H1 (cell line): Measurements from ENCODE around the gene MXI1. TPM values are rescaled to one million over a fixed set of nuclear protein-coding genes. Genes with fewer than 3 reads are reported as not detected.

Experiments used
- EP300 ChIP-seq, 2 experiments: IDR thresholded peaks; 1 replicate in 1 of 2; 2 replicates in 1 of 2; pipeline ENCODE4 v1.6.1; 2011 to 2012; ENCODE audit warnings: low read depth in 2 of 2, low read length in 2 of 2, mild to moderate bottlenecking in 2 of 2, borderline replicate concordance in 1 of 2, inconsistent platforms in 1 of 2, moderate library complexity in 1 of 2
- GABPA ChIP-seq: IDR thresholded peaks from 2 replicates; pipeline ENCODE4 v1.6.1; 2011; ENCODE audit warnings: mild to moderate bottlenecking, low read length, moderate library complexity, borderline replicate concordance; ENCODE audit not compliant: insufficient read depth
- HDAC2 ChIP-seq, 2 experiments: fragments of 300-600 bp in 1 of 2; sonication (generic) in 1 of 2; IDR thresholded peaks; 2 replicates each; pipeline ENCODE4 v1.6.1; 2011 to 2012; ENCODE audit warnings: low read depth in 2 of 2, low read length in 2 of 2, mild to moderate bottlenecking in 2 of 2, moderate library complexity in 2 of 2, borderline replicate concordance in 1 of 2, inconsistent platforms in 1 of 2
- HDAC6 ChIP-seq: IDR thresholded peaks from one replicate; pipeline ENCODE4 v1.7.1; 2012; ENCODE audit warnings: low read depth, mild to moderate bottlenecking, inconsistent platforms, low read length, moderate library complexity
- JUN ChIP-seq: IDR thresholded peaks from 2 replicates; pipeline ENCODE4 v1.6.1; 2011; ENCODE audit warnings: low read depth, mild to moderate bottlenecking, improper control_type of control experiment, low read length
- JUND ChIP-seq: IDR thresholded peaks from 2 replicates; pipeline ENCODE4 v1.6.1; 2011; ENCODE audit warnings: mild to moderate bottlenecking, improper control_type of control experiment, low read length
- KDM4A ChIP-seq: IDR thresholded peaks from one replicate; pipeline ENCODE4 v1.7.1; 2012; ENCODE audit warnings: low read depth, mild to moderate bottlenecking, moderate library complexity, low read length, inconsistent platforms; ENCODE audit not compliant: severe bottlenecking
- RAD21 ChIP-seq, 2 experiments: IDR thresholded peaks in 1 of 2; conservative IDR thresholded peaks in 1 of 2; 2 replicates each; pipeline ENCODE4 v1.6.1; 2011; ENCODE audit warnings: low read depth in 2 of 2, low read length in 2 of 2, improper control_type of control experiment in 1 of 2, inconsistent platforms in 1 of 2, mild to moderate bottlenecking in 1 of 2, moderate library complexity in 1 of 2
- RFX5 ChIP-seq: IDR thresholded peaks from 2 replicates; pipeline ENCODE4 v1.6.1; 2011; ENCODE audit warnings: low read depth, low read length, improper control_type of control experiment, borderline replicate concordance
- SUZ12 ChIP-seq: fragments of 200-600 bp; sonication (generic); IDR thresholded peaks from 2 replicates; pipeline ENCODE4 v1.6.1; 2012; ENCODE audit warnings: mild to moderate bottlenecking, inconsistent platforms, low read length, moderate library complexity, mixed read lengths
- TAF7 ChIP-seq: optimal IDR thresholded peaks from 2 replicates; pipeline ENCODE3; 2011; ENCODE audit warnings: low read depth, mild to moderate bottlenecking, inconsistent platforms, low read length, moderate library complexity, borderline replicate concordance
- TCF12 ChIP-seq: IDR thresholded peaks from 2 replicates; pipeline ENCODE4 v1.6.1; 2011; ENCODE audit warnings: low read depth, mild to moderate bottlenecking, low read length
- ZNF274 ChIP-seq: IDR thresholded peaks from 2 replicates; pipeline ENCODE4 v1.7.0; 2012; ENCODE audit warnings: low read length, borderline replicate concordance; ENCODE audit errors: extremely low read depth
- polyA plus RNA-seq, 7 experiments: library from polyadenylated mRNA; depleted of rRNA in 3 of 7; stranded (reverse) in 5 of 7; unstranded in 2 of 7; fragments of >200 nt in 5 of 7; fragments of 200-250 nt in 2 of 7; gene quantifications; 1 replicate in 5 of 7; 2 replicates in 1 of 7; 4 replicates in 1 of 7; pipeline versions ENCODE4 v1.2.1 to v1.2.3, GENCODE V29; 2011 to 2013; ENCODE audit warnings: missing spikeins in 2 of 7, mixed read lengths in 2 of 7
- total RNA-seq: library from RNA; stranded (reverse); fragmentation: NEBNext Ultra II Directional; extraction: Animal tissue kit (Norgen Biotek cat#: 25700); gene quantifications from 2 replicates; pipeline ENCODE4 v1.2.1, GENCODE V29; 2021

Gene MXI1
- total and polyA plus RNA-seq, 2 of the 8 experiments (the other 6 are each of a cell fraction or from before 2014, with no cell fraction given), result 5.7 to 8.8 TPM

DNA sequence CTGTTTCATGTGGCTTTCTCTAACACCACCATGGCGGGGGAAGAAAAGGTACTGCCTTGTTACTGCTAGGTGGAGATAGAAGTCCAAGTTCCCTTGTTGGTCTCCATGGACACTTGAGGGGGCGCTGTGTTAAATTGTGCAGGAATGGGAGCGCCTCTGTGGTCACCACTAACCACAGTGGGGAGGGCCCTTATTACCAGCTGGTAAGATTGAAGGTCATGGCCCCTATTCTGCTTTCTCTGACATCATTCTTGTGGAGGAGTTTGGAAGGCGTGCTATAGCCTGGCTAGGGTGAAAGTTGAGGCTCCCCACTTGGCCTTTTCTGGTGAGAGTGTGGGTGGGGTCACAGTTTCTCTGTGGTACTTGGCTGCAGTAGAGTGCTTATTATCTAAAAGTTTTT lies 14.9 kb upstream of the MXI1 start (continued):
- TF ChIP-seq HDAC2 (IDR thresholded peaks at IDR 0.05; ENCODE audit: borderline replicate concordance in 1 of 2, low read depth in 2 of 2, low read length in 2 of 2), result no peak
- no peak for TF ChIP-seq SUZ12
- TF ChIP-seq RAD21 (IDR thresholded peaks at IDR 0.05 in 1 of 2, conservative IDR thresholded peaks at IDR 0.05 in 1 of 2; ENCODE audit: low read depth in 2 of 2, low read length in 2 of 2), result peak in 1 of 2 experiments; percentile 45; a peak in 2 of 4 replicates
- TF ChIP-seq TAF7, result no peak
- no peak for TF ChIP-seq GABPA
- TF ChIP-seq RFX5, result no peak
- no peak for TF ChIP-seq TCF12
- TF ChIP-seq HDAC6, result no peak
- TF ChIP-seq JUND, result no peak
- no peak for TF ChIP-seq KDM4A
- TF ChIP-seq JUN, result no peak
- no peak for TF ChIP-seq EP300 (IDR thresholded peaks at IDR 0.05; ENCODE audit: borderline replicate concordance in 1 of 2, low read depth in 2 of 2, low read length in 2 of 2)
- TF ChIP-seq ZNF274, result no peak
